ENCODE data around the gene KAZALD1. TPM values are rescaled to one million over a fixed set of nuclear protein-coding genes. Genes with fewer than 3 reads are reported as not detected.

Gene KAZALD1
- total and polyA plus RNA-seq, 10 of the 15 experiments (the other 5 are each of a cell fraction or from before 2014, with no cell fraction given): 0.10 to 4.3 (median 1.9) TPM

DNA sequence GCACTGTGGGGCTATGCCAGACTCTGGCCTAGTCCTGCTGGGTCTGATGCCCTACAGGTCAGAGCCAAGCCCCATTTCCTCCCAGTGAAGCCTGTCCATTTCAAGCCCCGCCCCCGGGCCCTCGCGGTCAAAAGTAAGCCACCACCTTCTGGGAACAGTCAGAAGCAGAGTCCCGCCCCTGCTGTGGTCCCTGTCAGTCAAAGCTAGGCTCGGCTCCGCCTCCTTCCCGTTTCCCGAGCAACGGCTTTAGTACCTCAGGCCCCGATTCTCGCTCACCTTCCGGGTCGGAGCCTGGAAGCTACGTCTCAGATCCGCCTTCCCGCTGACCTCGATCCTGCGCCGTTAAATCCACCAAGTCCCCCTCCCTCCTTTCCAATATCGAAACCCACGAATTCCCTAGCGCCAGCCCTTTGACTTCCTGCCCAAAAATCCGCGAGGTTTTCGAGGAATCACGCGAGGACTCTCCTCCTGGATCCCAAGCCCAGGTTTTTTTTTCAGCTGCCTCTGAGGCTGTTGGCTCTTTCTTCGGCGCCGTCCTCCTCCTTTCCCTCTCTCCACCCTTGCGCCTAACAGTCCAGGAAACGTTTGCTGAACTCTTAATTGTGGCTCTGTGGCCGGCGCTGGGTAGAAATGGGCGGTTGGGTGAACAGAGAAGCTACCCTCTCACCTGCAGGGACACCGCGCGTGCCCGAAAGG lies 19.0 kb upstream of the KAZALD1 start (continued):
- TF ChIP-seq, protein P1, sequence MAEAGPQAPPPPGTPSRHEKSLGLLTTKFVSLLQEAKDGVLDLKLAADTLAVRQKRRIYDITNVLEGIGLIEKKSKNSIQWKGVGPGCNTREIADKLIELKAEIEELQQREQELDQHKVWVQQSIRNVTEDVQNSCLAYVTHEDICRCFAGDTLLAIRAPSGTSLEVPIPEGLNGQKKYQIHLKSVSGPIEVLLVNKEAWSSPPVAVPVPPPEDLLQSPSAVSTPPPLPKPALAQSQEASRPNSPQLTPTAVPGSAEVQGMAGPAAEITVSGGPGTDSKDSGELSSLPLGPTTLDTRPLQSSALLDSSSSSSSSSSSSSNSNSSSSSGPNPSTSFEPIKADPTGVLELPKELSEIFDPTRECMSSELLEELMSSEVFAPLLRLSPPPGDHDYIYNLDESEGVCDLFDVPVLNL (IDR thresholded peaks at IDR 0.05; ENCODE audit: low read depth, low read length): no peak
- TF ChIP-seq HDGF (IDR thresholded peaks at IDR 0.05) (peak; percentile 37; the same call in 1 of the 2 replicates), ZNF274 (IDR thresholded peaks at IDR 0.05; ENCODE audit: insufficient read depth, insufficient read length) (no peak), CHD4 (IDR thresholded peaks at IDR 0.05) (no peak), BRCA1 (IDR thresholded peaks at IDR 0.05; ENCODE audit: low read depth, low read length) (peak; percentile 69), CHD1 (IDR thresholded peaks at IDR 0.05; ENCODE audit: low read depth, low read length) (no peak), NR2C2 (IDR thresholded peaks at IDR 0.05; ENCODE audit: borderline replicate concordance, control insufficient read depth, insufficient read length, low read depth) (no peak), ZNF687 (IDR thresholded peaks at IDR 0.05) (no peak), CBX3 (IDR thresholded peaks at IDR 0.05; ENCODE audit: borderline replicate concordance, low read depth) (no peak), FOXK2 (IDR thresholded peaks at IDR 0.05) (no peak), ETV6 (conservative IDR thresholded peaks at IDR 0.05 in 1 of 2, IDR thresholded peaks at IDR 0.05 in 1 of 2; ENCODE audit: borderline replicate concordance in 1 of 2, low read depth in 1 of 2) (no peak), ZBTB4 (CRISPR knock-in tag; IDR thresholded peaks at IDR 0.05) (no peak), CREB1 (IDR thresholded peaks at IDR 0.05; ENCODE audit: low read depth) (0 out of 2 replicates have a peak, but pooled peaks have one; percentile 30)
- TF ChIP-seq, protein P2, sequence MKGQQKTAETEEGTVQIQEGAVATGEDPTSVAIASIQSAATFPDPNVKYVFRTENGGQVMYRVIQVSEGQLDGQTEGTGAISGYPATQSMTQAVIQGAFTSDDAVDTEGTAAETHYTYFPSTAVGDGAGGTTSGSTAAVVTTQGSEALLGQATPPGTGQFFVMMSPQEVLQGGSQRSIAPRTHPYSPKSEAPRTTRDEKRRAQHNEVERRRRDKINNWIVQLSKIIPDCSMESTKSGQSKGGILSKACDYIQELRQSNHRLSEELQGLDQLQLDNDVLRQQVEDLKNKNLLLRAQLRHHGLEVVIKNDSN (IDR thresholded peaks at IDR 0.05; ENCODE audit: borderline replicate concordance, extremely low read length, insufficient read depth, low read depth, low read length): no peak
- TF ChIP-seq, protein P3, sequence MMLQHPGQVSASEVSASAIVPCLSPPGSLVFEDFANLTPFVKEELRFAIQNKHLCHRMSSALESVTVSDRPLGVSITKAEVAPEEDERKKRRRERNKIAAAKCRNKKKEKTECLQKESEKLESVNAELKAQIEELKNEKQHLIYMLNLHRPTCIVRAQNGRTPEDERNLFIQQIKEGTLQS (IDR thresholded peaks at IDR 0.05; ENCODE audit: borderline replicate concordance, extremely low read depth, low read depth, low read length): no peak

Data from GM12878 (cell line).